K562 (cell line): Measurements from ENCODE around the gene CDC42EP1. TPM values are rescaled to one million over a fixed set of nuclear protein-coding genes. Genes with fewer than 3 reads are reported as not detected.

Experiments used
- CBX8 ChIP-seq: fragments of 200-600 bp; sonication (generic); IDR thresholded peaks from 2 replicates; pipeline ENCODE4 v1.6.1; 2012; ENCODE audit warnings: borderline replicate concordance, mixed run types, low read depth, mild to moderate bottlenecking, moderate library complexity, mixed read lengths, low read length, control low read depth, inconsistent platforms; ENCODE audit not compliant: poor library complexity, severe bottlenecking; ENCODE audit errors: extremely low read depth
- COPS2 ChIP-seq: fragments of 450-650 bp; conservative IDR thresholded peaks from 2 replicates; pipeline ENCODE4 v1.6.1; 2016; ENCODE audit warnings: mild to moderate bottlenecking, moderate library complexity
- CREB1 ChIP-seq, 2 experiments: sonication (generic) in 1 of 2; formaldehyde crosslinking in 1 of 2; IDR thresholded peaks; 2 replicates each; pipeline versions ENCODE4 v1.6.1 to v1.8.0; 2012 to 2022; ENCODE audit warnings: inconsistent platforms in 1 of 2, mild to moderate bottlenecking in 1 of 2, missing genetic modification reagents in 1 of 2, moderate library complexity in 1 of 2
- ETV6 ChIP-seq, 3 experiments: fragments of 150-350 bp in 1 of 3; sonication (generic) in 1 of 3; formaldehyde crosslinking in 1 of 3; IDR thresholded peaks; 2 replicates each; pipeline versions ENCODE4 v1.6.1 to v1.8.0; 2014 to 2022; ENCODE audit warnings: borderline replicate concordance in 2 of 3, low read depth in 2 of 3, antibody characterized with exemption in 1 of 3, low read length in 1 of 3, mild to moderate bottlenecking in 1 of 3, missing genetic modification reagents in 1 of 3
- JUND ChIP-seq, 2 experiments: IDR thresholded peaks; 2 replicates in 1 of 2; 3 replicates in 1 of 2; pipeline ENCODE4 v1.6.1; 2011; ENCODE audit warnings: borderline replicate concordance in 2 of 2, low read depth in 2 of 2, low read length in 2 of 2, improper control_type of control experiment in 1 of 2, missing biosample characterization in 1 of 2, missing genetic modification characterization in 1 of 2, missing genetic modification reagents in 1 of 2
- RBBP5 ChIP-seq: fragments of 200-600 bp; sonication (generic); IDR thresholded peaks from 2 replicates; pipeline ENCODE4 v1.6.1; 2012; ENCODE audit warnings: borderline replicate concordance, mild to moderate bottlenecking, low read length, control low read depth, inconsistent platforms; ENCODE audit not compliant: insufficient read depth, poor library complexity, severe bottlenecking
- TOE1 ChIP-seq, 2 experiments: fragments of 450-650 bp in 1 of 2; sonication (generic) in 1 of 2; formaldehyde crosslinking in 1 of 2; IDR thresholded peaks; 2 replicates each; pipeline versions ENCODE4 v1.7.1 to v1.8.0; 2016 to 2022; ENCODE audit warnings: borderline replicate concordance in 2 of 2, mild to moderate bottlenecking in 2 of 2, antibody characterized with exemption in 1 of 2, inconsistent platforms in 1 of 2, low read depth in 1 of 2, missing genetic modification reagents in 1 of 2, moderate library complexity in 1 of 2
- ZNF12 ChIP-seq: sonication (generic); formaldehyde crosslinking; IDR thresholded peaks from 2 replicates; pipeline ENCODE4 v1.4.0; 2020; ENCODE audit warnings: mild to moderate bottlenecking, missing genetic modification reagents
- ZNF324 ChIP-seq: fragments of 250-450 bp; sonication (Bioruptor Pico); IDR thresholded peaks from 2 replicates; pipeline ENCODE4 v1.4.0; 2020; ENCODE audit warnings: mild to moderate bottlenecking
- ZNF79 ChIP-seq: fragments of 250-450 bp; sonication (Bioruptor Pico); IDR thresholded peaks from 2 replicates; pipeline ENCODE4 v1.4.0; 2020; ENCODE audit warnings: low read depth, mild to moderate bottlenecking, moderate library complexity
- ZZZ3 ChIP-seq: fragments of 450-650 bp; IDR thresholded peaks from 2 replicates; pipeline ENCODE4 v1.6.1; 2016; ENCODE audit warnings: antibody characterized with exemption, mild to moderate bottlenecking, moderate library complexity
- polyA plus RNA-seq, 8 experiments: library from polyadenylated mRNA; depleted of rRNA in 4 of 8; stranded (reverse) in 5 of 8; unstranded in 3 of 8; fragments of >200 nt; fragmentation: Nextera tagmentation in 2 of 8; fragmentation: Illumina TruSeq in 1 of 8; extraction: Ambion mirVana in 2 of 8; extraction: Trizol in 1 of 8; gene quantifications; 2 replicates each; pipeline versions ENCODE4 v1.2.1 to v1.2.3, GENCODE V29; 2011 to 2014; ENCODE audit warnings: inconsistent platforms in 1 of 8, missing spikeins in 1 of 8
- total RNA-seq, 7 experiments: library from RNA; depleted of rRNA in 6 of 7; stranded (reverse); fragments of >200 nt in 6 of 7; fragmentation: Illumina TruSeq in 2 of 7; extraction: Trizol in 2 of 7; gene quantifications; 2 replicates each; pipeline versions ENCODE4 v1.2.1 to v1.2.3, GENCODE V29; 2011 to 2021; ENCODE audit warnings: low replicate concordance in 1 of 7
- TF ChIP-seq, protein P1 (sequence below): sonication (generic); formaldehyde crosslinking; IDR thresholded peaks from 2 replicates; pipeline ENCODE4 v1.8.1; 2023; ENCODE audit warnings: mild to moderate bottlenecking, missing genetic modification reagents
- TF ChIP-seq, protein P2 (sequence below): fragments of 450-650 bp; formaldehyde crosslinking; IDR thresholded peaks from 2 replicates; pipeline ENCODE4 v1.4.0; 2020; ENCODE audit warnings: mild to moderate bottlenecking, moderate library complexity
- TF ChIP-seq, protein P3 (sequence below), 2 experiments: fragments of 200-800 bp in 1 of 2; sonication (Bioruptor generic) in 1 of 2; sonication (generic) in 1 of 2; formaldehyde crosslinking in 1 of 2; IDR thresholded peaks in 1 of 2; conservative IDR thresholded peaks in 1 of 2; 2 replicates each; pipeline versions ENCODE4 v1.5.0 to v1.6.1; 2016 to 2020; ENCODE audit warnings: missing compliant biosample characterization in 1 of 2, missing genetic modification characterization in 1 of 2, missing genetic modification reagents in 1 of 2
- TF ChIP-seq, protein P4 (sequence below): fragments of 450-650 bp; IDR thresholded peaks from 2 replicates; pipeline ENCODE4 v1.7.0; 2016; ENCODE audit warnings: borderline replicate concordance

CDC42EP1 gene
- total and polyA plus RNA-seq, 9 of the 15 experiments (the other 6 are each of a cell fraction or from before 2014, with no cell fraction given) = 0.67 to 70.2 (median 7.3) TPM

DNA sequence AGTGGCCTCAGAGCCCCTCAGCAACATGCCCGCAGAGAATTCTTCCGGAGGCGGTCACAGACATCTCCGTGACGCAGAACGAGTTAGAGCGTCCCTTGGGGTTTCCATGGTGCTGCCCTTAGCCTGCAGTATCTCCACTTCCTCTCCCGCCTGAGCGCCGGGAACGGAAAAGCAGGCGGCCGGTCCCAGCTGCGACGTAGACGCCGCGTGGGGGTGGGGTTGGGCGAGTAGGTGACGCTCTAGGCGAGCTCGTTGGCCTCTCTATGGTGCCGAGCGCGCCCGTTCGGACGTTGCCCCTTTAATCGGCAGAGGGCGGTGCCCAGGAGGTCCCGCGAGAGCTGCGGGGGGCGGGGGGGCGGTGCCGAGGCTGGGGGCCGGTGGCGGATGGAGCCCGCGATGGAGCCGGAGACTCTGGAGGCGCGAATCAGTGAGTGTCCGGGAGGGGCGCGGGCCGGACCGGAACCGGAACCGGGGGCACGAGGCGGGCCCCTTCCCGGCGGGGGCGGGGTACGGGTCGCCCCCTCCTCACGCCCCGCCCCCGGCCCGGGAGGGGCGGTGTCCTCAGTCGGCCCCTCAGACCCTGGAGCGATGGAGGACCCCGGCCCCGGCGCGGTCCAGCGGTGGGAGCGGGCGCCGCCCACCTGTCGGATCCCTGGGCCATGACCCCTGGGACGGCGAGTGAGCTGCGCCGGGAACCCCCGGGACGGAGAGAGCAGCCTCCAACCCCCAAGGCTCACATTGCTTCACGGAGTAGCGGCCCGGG lies 48.4 kb downstream of the CDC42EP1 start, which contains the start of gene GGA1 (continued):
- TF ChIP-seq CREB1 (IDR thresholded peaks at IDR 0.05) (peak; percentile 83; the same call in 1 of the 2 replicates), CREB1 (CRISPR knock-in tag; IDR thresholded peaks at IDR 0.05) (peak; percentile 92), ZZZ3 (0 out of 2 replicates have a peak, but pooled peaks have one; percentile 57), RBBP5 (peak; percentile 78), COPS2 (no peak), ZNF79 (no peak), ZNF324 (CRISPR knock-in tag) (no peak), ETV6 (IDR thresholded peaks at IDR 0.05; ENCODE audit: borderline replicate concordance in 1 of 2, low read depth in 2 of 2, low read length in 1 of 2) (peak in 1 of 2 experiments; percentile 75; a peak in 1 of 4 replicates), ETV6 (CRISPR knock-in tag; IDR thresholded peaks at IDR 0.05; ENCODE audit: borderline replicate concordance) (peak; percentile 90), TOE1 (IDR thresholded peaks at IDR 0.05; ENCODE audit: borderline replicate concordance) (peak; percentile 94), TOE1 (CRISPR knock-in tag; IDR thresholded peaks at IDR 0.05; ENCODE audit: borderline replicate concordance, low read depth) (no peak), ZNF12 (CRISPR knock-in tag) (no peak), JUND (IDR thresholded peaks at IDR 0.05; ENCODE audit: borderline replicate concordance, low read depth, low read length) (peak; percentile 51; the same call in 1 of the 2 replicates), JUND (tag; IDR thresholded peaks at IDR 0.05; ENCODE audit: borderline replicate concordance, low read depth, low read length) (peak; percentile 28; the same call in 1 of the 3 replicates), CBX8 (no peak)
- TF ChIP-seq, protein P1, sequence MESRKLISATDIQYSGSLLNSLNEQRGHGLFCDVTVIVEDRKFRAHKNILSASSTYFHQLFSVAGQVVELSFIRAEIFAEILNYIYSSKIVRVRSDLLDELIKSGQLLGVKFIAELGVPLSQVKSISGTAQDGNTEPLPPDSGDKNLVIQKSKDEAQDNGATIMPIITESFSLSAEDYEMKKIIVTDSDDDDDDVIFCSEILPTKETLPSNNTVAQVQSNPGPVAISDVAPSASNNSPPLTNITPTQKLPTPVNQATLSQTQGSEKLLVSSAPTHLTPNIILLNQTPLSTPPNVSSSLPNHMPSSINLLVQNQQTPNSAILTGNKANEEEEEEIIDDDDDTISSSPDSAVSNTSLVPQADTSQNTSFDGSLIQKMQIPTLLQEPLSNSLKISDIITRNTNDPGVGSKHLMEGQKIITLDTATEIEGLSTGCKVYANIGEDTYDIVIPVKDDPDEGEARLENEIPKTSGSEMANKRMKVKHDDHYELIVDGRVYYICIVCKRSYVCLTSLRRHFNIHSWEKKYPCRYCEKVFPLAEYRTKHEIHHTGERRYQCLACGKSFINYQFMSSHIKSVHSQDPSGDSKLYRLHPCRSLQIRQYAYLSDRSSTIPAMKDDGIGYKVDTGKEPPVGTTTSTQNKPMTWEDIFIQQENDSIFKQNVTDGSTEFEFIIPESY (CRISPR knock-in tag) = peak; percentile 83; the same call in 1 of the 2 replicates
- TF ChIP-seq, protein P2, sequence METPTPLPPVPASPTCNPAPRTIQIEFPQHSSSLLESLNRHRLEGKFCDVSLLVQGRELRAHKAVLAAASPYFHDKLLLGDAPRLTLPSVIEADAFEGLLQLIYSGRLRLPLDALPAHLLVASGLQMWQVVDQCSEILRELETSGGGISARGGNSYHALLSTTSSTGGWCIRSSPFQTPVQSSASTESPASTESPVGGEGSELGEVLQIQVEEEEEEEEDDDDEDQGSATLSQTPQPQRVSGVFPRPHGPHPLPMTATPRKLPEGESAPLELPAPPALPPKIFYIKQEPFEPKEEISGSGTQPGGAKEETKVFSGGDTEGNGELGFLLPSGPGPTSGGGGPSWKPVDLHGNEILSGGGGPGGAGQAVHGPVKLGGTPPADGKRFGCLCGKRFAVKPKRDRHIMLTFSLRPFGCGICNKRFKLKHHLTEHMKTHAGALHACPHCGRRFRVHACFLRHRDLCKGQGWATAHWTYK (CRISPR knock-in tag) = no peak
- TF ChIP-seq, protein P3, sequence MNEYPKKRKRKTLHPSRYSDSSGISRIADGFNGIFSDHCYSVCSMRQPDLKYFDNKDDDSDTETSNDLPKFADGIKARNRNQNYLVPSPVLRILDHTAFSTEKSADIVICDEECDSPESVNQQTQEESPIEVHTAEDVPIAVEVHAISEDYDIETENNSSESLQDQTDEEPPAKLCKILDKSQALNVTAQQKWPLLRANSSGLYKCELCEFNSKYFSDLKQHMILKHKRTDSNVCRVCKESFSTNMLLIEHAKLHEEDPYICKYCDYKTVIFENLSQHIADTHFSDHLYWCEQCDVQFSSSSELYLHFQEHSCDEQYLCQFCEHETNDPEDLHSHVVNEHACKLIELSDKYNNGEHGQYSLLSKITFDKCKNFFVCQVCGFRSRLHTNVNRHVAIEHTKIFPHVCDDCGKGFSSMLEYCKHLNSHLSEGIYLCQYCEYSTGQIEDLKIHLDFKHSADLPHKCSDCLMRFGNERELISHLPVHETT (CRISPR knock-in tag; conservative IDR thresholded peaks at IDR 0.05 in 1 of 2, IDR thresholded peaks at IDR 0.05 in 1 of 2) = peak in 1 of 2 experiments; percentile 98; a peak in 2 of 4 replicates
- TF ChIP-seq, protein P4, sequence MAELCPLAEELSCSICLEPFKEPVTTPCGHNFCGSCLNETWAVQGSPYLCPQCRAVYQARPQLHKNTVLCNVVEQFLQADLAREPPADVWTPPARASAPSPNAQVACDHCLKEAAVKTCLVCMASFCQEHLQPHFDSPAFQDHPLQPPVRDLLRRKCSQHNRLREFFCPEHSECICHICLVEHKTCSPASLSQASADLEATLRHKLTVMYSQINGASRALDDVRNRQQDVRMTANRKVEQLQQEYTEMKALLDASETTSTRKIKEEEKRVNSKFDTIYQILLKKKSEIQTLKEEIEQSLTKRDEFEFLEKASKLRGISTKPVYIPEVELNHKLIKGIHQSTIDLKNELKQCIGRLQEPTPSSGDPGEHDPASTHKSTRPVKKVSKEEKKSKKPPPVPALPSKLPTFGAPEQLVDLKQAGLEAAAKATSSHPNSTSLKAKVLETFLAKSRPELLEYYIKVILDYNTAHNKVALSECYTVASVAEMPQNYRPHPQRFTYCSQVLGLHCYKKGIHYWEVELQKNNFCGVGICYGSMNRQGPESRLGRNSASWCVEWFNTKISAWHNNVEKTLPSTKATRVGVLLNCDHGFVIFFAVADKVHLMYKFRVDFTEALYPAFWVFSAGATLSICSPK = no peak
